Activated T-cell treated with anti-CD3 and anti-CD28 coated beads for 4 hours (primary cell): ENCODE data around the gene NAP1L4.

Experiments
- DNase-seq: peaks from one replicate; pipeline ENCODE4 v3.0.0-alpha.2; 2020

Gene NAP1L4

GRCh38 chr11:2934021-2934550 lies 58.0 kb downstream of the NAP1L4 start:
- no peak for DNase-seq

DNA sequence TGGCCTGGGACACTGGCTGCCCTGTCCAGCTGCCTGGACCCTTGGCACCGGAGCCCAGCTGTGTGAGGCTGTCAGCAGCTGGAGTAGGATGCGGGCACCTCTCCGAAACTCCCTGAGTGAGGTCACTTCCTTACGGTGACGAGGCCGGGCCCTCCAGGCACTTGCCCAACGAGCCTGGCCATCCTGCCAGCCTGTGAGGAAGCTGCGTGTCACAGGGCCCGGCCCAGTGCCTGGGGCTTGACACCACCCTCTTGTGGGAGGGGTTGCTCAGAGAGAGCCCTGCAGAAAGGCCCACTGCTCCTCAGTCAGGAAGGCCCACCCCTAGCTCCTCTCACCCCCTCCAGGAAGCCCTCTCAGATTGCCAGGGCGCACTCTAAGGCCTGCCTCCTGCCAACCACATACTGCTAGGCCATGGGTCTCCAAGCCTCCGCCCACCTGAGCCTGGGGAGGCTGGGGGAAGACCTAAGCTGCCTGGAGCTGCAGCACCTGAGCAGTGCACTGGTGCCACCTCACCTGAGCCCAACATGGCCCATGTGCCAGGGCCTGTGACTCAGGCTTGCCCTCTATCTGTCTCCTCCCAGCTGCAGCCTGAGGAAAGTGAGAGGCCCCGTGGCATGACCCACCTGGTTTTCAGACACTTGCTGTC lies 58.6 kb downstream of the NAP1L4 start:
- no peak for DNase-seq

GRCh38 chr11:2932850-2933251 lies 59.3 kb downstream of the NAP1L4 start:
- no peak for DNase-seq

DNA sequence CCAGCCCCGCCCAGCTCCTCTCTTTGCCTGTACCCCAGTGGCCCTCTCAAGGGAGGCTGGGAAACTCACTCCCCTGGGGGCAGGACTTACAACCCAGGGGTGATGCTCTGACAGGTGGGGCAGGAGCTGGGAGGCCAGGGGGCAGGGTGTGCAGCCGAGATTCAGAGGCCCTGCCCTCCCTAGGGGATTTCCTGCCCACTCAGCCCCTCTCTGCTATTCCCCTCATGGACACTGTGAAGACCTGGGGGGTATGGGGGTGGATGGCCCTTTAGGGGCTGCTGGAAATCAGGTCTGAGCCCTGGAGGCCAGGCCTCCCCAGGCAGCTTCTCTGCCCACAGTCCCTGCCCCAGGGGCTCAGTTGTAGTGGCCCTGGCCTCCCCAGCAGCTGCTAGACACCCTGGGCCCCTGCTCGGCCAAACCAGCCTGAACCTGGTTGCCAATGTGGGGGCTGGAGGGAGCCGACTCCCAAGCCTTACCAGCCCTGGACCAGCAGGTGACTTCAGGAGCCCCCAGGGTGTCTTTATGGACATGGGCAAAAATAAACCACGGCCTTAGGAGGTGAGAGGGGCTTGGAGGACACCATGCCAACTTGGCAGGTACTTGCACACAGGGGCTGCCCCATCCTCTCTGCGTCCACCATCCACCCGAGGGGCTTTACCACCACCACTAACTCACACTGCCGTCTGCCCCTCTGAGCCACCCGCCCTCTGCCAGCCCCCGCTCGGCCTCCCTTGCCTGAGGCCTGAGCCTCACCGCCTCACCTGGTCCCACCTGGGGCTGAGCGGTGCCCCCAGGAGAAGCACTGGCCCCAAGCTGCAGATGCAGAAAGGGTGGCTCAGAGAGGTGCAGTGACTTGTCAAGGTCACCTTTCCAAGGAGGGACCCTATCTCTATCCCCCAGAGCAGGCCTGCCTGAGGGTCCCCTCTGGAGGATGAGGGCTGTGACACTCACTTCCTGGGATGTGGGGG lies 60.1 kb downstream of the NAP1L4 start:
- DNase-seq: no peak

DNA sequence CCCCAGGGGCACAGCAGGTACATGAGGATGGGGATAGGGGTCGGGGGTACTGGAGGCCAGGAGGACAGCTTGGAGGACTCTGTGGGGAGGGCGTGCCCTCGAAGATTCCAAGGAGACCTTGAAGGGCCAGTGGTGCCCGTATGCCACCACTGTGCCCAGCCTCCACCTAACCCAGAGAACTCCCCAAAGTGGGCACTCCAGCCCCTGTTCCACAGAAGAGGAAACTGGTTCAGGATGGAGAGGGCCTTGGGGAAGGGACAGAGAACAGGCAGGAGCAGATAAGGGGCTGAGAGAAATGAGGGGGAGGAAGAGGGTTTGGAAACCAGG lies 60.7 kb downstream of the NAP1L4 start:
- no peak for DNase-seq

DNA sequence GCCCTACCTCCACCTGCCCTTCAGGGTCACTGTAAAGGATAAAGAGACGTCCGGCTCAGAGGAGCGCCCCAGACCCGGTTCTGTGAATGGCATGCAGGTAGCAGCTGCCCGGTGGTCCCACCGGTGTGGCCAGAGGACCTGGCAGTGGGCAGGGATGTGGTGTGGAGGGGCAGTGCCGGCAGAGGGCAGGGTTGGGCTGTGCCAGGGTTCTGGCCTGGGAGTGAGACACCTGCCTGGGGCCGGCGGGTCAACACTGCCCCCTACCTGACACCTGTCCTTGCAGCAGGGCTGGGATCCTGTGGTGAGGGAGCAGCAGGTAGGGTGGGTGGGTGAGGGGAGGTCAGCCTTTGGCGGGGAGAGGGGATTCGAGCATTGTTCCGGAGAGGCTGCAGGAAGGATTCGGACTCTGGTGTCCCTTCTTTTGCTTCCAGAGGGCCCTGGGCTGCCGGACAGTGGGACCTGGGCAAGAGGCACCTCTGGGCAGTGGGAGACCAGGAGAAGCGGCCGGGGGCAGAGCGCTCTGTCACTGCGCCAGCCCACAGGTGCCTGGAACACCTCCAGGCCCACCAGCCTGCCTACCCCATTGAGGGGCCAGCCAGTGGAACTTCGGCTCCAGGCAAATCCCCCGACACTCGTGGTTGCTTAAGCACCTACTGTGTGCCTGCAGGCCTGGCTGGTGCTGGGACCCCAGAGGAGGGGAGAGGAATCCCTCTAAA lies 61.3 kb downstream of the NAP1L4 start:
- no peak for DNase-seq

DNA sequence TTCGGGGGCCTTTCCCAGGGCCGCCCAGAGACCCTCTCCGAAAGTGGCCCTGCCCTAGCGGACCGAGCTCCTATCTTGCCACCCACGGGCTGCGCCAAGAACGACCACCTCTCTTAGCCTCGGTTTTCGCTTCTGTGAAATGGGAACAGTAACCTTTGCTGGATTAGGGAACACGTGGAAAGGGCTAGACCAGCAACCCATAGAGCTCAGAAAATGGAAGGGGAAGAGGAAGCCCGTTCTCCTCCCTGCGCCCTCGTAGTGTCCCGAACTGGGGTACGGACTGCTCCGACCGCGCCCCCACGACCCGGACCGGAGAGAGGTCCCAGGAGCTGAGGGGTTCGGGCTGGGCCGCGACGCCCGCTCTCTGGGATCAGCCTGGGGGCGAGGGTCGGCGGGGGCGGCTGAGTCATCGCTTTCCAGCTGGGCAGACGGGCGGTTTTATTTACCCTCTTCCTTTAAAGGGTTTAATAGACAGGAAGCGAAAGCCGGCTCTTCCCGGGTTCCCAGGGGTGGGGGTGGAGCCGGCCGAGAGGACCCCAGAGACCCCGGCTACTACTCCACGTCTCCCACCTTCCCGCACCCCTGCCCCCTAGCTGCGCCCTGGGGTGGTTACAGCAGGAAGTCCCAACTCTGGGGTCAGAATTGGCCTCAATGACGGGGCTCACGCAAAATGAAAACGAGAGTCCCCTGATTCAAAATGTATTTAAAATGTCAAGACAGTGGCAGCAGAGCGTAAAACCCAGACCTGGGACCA lies 62.0 kb downstream of the NAP1L4 start:
- DNase-seq: peak; percentile 17

DNA sequence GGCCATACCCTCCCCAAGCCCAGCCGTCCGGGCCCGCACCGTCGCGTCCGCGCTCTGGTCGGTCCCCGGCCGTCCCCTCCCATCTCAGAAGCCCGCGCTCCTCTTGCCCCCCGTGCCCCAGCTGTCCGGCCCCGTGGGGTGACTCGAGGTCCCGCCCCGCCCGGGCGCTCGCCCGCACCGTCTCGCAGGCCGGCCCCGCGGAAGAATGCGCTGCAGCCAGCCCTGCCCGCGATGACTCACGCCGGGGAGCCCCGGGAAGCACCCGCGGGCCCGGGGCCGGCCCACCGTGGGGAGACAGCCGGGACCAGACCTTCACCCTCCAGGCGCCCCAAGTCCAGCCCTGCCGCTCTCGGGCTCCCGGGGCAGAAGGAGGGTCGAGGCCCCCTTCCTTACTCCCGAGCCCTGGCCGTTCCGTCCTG lies 62.6 kb downstream of the NAP1L4 start:
- peak; percentile 23 for DNase-seq

DNA sequence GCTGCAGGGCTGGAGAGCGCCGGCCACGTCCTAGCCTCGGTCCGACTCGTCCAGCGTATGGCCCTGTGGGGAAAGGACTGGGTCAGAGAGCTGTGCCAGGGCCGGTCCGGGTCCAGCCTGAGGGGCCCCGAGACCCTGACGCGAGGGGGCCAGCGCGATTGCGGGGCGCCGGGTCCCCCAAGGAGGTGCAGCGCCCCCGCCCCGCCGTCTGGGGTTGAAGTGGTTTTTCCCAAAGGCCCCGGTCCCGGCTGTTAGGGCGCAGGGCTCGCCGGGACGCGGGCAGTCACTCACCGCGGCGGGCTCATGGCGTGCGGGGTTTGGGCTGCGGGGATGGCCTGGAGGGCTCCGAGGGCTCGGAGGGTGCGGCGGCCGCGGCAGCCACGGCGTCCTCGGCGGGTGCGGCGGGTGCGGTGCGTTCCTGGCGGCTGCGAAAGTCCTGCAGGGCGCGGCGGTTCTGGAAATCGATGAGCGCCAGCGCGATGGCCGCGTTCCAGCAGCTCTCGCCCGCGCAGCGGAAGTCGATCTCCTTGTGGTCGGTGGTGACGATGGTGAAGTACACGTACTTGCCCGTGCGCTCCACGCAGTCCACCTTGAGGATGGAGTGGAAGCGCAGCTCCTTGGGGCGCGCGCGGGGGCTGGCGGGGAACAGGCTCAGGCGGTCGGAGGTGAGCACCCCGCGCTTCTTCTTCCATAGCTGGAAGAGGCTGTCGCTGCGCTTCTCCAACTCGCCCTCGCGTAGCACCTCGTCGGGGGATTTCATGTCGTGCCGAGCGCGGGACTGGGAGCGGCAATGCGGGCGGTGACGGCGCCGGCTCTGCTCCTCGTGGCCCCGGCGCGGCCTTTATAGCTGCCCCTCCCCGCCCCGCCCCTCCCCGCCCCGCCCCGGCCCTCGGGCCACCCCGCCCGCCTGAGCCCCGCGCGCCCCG lies 63.3 kb downstream of the NAP1L4 start, which contains the start of gene PHLDA2:
Gene PHLDA2 (minus strand): TSS at position 816 of the 926 bp plus-strand sequence. CDS start 56 bp downstream, at position 760.
- DNase-seq: peak; percentile 33

GRCh38 chr11:2927851-2928604 lies 64.1 kb downstream of the NAP1L4 start:
- no peak for DNase-seq

DNA sequence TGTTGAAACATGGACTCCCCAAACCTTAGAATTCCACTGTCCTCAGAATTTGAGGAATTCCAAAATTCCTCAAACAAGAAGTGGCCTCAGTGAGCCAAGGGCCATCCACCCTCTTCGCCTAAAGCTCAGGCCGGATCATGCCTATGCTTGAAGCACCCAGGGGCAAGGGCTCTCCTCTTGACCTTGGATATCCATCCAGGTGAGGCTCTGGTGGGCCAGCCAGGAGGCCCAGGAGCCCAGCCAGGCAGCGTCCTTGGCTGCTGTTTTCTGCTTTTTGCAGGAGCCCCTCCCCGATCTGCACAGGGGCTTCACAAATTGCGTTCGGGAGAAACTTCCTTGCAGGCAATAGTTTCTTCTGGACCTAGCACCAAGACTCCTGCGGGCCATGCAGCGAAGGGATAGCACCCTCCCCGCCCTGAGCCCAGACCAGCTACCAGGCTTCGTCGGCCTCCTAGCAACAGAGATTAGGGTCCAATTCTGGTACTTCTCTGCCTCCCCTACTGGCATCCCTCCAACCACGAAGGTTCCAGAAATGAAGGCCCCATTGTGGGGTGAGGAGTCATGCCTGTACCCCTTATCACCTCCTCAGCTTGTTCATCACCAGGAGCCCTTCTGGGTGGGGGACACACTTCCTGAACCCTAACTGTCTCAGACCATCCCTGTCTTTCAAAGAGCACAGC lies 64.9 kb downstream of the NAP1L4 start:
- no peak for DNase-seq

DNA sequence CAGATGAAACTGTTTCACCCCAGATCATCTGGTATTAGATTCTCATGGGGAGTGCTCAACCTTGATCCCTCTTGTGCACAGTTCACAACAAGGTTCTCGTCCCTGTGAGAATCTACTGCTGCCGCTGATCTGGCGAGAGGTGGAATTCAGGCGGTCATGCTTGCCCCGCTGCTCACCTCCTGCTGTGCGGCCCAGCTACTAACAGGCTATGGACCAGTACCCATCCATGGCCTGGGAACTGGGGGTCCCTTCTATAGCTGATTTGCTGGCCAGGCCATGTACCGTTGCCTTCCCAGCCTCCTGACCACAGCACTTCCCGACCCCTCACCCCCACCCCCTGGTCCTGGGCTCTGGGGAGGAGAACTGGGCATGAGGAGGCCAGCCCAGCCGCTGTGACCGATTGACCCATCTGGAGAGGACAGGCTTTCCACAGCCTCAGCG lies 65.5 kb downstream of the NAP1L4 start:
- DNase-seq: no peak

DNA sequence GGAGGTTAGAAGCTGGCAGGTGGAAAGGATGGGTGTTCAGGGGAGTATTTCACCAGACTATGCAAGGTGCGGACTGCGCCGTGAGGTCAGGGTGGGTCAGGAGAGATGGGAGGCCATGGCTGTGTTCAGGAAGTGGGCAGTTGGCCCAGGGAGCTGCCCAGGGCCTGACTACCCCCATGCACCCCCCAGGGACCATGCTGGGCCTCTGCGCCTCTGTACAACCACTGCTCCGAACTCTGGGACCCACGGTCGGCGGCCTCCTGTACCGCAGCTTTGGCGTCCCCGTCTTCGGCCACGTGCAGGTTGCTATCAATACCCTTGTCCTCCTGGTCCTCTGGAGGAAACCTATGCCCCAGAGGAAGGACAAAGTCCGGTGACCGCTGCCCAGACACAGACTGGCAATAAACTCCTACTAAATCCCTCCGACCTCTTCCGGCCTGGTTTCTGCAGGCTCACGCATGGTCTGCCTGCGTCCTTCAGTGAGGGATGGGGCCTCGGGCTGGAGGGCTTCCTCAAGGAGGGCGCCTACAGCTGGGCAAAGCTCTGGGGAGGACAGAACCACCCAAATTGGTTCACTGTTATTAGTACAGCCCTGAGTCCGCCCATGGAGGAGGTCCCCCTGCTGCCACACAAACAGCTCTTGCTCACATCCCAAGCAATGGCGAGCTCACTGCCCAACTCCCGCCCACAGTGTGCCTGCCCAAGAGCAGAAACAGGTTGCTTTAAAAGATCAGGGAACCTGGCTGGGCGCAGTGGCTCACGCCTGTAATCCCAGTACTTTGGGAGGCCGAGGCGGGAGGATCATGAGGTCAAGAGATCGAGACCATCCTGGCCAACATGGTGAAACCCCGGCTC lies 67.1 kb downstream of the NAP1L4 start:
- no peak for DNase-seq

- no peak for DNase-seq
These were observed 67.7 kb downstream of the NAP1L4 start for GRCh38 chr11:2924381-2924780.

- DNase-seq: no peak
These were observed 68.4 kb downstream of the NAP1L4 start for GRCh38 chr11:2923446-2924375.

GRCh38 chr11:2922655-2923054 lies 69.5 kb downstream of the NAP1L4 start:
- DNase-seq: no peak

DNA sequence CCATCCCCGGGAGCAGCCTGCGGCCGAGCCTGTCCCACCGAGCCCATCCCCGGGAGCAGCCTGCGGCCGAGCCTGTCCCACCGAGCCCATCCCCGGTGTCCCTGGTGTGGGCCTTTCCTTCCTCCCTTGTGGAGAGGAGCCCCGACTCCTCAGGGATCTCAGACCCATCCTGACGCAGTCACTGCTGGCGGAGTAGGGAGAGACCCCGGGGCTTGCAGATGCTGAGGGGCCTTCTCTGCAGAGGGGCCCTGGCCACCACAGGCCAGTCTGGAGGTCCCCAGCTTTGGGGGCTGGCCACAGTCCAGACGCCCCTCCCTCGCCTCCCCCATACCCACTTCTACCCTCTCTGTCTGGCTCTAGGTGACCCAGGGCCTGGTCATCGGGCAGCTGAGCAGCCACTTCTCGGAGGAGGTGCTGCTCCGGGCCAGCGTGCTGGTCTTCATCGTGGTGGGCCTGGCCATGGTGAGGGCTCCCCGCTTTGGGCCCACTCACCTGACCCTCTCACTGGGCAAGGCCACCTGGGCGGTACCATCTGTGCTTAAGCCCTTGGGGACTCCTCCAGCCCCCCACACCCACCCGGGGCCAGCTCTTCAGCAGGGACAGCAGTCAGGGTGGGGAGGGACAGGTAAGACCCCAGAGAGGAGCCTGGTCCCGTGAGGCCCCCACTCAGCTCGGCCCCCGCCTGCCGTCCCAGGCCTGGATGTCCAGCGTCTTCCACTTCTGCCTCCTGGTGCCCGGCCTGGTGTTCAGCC lies 70.2 kb downstream of the NAP1L4 start:
- DNase-seq: no peak
